HAP-1 (cell line): ENCODE results near the gene METTL9.
"Not testable (repeated sequence)": the region's sequence is repeated elsewhere in the genome, so short reads cannot be mapped to it uniquely, and the experiment has no call there.

Experiments
- DNase-seq, 2 experiments: peaks; one replicate each; pipeline ENCODE4 v3.0.0-alpha.2; 2016 to 2020; ENCODE audit warnings: low spot score in 2 of 2
- H3K27me3 ChIP-seq: fragments of 250-450 bp; sonication (Bioruptor Pico); 2 replicates; pipeline ENCODE4 v1.5.1; 2020; ENCODE audit warnings: low read depth, mild to moderate bottlenecking, moderate library complexity
- H3K36me3 ChIP-seq: fragments of 250-450 bp; sonication (Bioruptor Pico); replicated peaks from 2 replicates; pipeline ENCODE4 v1.5.1; 2020; ENCODE audit warnings: mild to moderate bottlenecking
- H3K4me1 ChIP-seq: fragments of 250-450 bp; sonication (Bioruptor Pico); 2 replicates; pipeline ENCODE4 v1.5.1; 2020; ENCODE audit warnings: mild to moderate bottlenecking
- H3K4me3 ChIP-seq: fragments of 250-450 bp; sonication (Bioruptor Pico); 2 replicates; pipeline ENCODE4 v1.5.1; 2020; ENCODE audit warnings: mild to moderate bottlenecking, moderate library complexity
- H3K9me3 ChIP-seq: fragments of 250-450 bp; sonication (Bioruptor Pico); 2 replicates; pipeline ENCODE4 v1.5.1; 2020; ENCODE audit warnings: mild to moderate bottlenecking, moderate library complexity
- in situ Hi-C: fragments of 300-500 bp; cut with MboI; formaldehyde crosslinking; loops from 3 replicates; pipeline ENCODE4 v1.14.3; 2020; ENCODE audit warnings: low sequenced_read_pairs, inconsistent platforms, mixed read lengths

The METTL9 gene

DNA sequence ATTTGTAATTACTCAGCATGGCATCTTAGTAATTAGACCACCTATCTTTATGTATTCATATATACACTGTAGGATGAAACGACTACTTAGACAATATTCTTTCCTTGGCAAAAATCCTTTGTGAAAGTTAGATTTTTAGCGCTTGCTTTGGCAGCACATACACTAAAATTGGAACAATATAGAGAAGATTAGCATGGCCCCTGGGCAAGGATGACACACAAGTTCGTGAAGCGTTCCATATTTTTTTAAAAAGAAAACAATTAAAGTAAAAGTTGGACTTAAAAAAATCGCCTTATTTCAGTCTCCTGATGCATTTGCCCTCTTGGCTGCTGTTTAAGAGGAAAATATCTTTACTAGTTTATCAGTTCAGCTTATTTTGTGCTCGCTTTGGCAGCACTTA is 42.5 kb downstream of the METTL9 start:
- H3K36me3 ChIP-seq: no peaks in the 10 kb centered on the region
- in situ Hi-C loops: no loop called here
- H3K4me1 ChIP-seq: peaks cover 7% of the 10 kb centered on the region
- H3K4me3 ChIP-seq: no peak overlapping the region
- DNase-seq: no peak
- no peaks in the 10 kb centered on the region for H3K27me3 ChIP-seq
- H3K9me3 ChIP-seq: no peaks in the 10 kb centered on the region

DNA sequence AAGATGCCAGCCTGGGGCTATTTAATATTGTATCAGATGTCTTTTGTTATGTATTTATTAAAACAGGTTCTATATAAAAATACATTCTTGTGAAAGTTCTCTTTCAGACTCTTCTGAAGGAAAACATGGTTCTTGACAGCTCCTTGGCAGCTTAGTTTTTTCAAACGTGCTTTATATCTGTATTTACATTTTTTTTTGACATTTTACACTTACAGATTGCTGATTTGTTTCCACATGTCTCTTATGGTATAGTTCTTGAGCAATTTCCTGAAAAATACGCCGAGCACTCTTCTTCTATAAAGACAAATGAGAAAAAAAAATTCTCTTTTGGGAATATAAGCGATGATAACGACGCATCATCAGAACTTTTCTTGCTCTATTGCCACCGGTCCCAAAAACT is 43.5 kb downstream of the METTL9 start:
- Histone ChIP-seq H3K36me3 (no peaks in the 10 kb centered on the region), H3K4me1 (peaks cover 7% of the 10 kb centered on the region), H3K9me3 (no peaks in the 10 kb centered on the region), H3K4me3 (no peak overlapping the region), H3K27me3 (no peaks in the 10 kb centered on the region)
- in situ Hi-C loops: no loop called here
- no peak for DNase-seq

DNA sequence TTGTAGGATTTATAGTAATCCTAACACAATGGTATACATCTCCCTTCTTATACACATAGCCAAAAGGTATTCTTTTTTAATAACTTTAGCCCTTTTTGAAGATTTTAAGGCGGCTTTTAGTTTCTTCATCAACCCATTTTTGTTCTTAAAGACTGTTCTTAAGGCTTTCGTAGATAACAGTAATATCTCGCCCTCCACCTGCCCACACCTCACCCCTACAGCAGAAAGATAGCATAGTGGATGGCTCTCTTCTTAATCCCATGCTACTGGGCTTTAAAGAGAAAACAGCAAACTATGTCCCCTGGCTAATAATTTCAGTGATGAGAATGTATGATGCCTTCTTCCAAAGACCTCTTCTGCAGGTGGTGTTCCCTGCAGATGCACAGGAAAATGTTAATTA is 44.4 kb downstream of the METTL9 start:
- DNase-seq: no peak
- Histone ChIP-seq H3K36me3 (no peaks in the 10 kb centered on the region), H3K4me1 (peaks cover 7% of the 10 kb centered on the region), H3K27me3 (no peaks in the 10 kb centered on the region), H3K9me3 (no peaks in the 10 kb centered on the region), H3K4me3 (no peak overlapping the region)
- in situ Hi-C loops: no loop called here

DNA sequence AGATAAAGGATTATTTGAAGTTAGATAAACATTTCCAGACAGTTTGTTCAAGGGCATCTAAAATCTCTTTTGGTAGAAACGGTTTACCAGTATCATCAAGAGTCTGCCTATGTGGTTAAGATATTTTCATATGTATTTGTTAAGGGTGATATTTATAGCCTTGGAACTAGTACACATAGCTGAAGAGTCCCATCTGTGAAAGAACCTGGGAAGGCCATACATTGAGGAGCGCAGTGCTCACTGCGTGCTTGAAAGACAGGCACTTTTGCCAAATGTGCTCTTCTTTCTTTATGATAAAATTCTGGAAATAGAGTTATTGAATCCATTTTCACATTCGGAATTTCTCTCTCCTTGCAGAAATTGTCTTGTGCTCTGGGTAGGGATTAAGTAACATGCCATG is 45.3 kb downstream of the METTL9 start:
- Histone ChIP-seq H3K36me3 (no peaks in the 10 kb centered on the region), H3K27me3 (no peaks in the 10 kb centered on the region), H3K9me3 (no peaks in the 10 kb centered on the region), H3K4me3 (no peak overlapping the region), H3K4me1 (peaks cover 7% of the 10 kb centered on the region)
- DNase-seq: no peak
- in situ Hi-C loops: no loop called here

DNA sequence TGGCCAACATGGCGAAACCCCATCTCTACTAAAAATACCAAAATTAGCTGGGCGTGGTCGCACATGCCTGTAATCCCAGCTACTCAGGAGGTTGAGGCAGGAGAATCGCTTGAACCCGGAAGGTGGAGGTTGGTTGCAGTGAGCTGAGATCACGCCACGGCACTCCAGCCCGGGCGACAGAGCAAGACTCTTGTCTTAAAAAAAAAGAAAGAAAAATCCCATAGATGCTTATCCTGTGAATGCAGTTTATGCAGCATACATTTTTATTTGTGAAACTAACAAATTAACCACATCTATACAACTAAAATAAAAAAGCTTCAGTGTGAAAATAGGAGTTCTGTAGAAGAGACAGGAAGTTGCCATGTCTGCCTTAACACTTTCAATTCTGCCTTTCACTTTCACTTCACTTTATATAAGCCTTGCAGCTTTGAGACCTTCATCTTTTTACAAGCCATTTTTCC is 45.9 kb downstream of the METTL9 start:
- no peak for DNase-seq
- H3K36me3 ChIP-seq: no peaks in the 10 kb centered on the region
- H3K4me3 ChIP-seq: no peak overlapping the region
- in situ Hi-C loops: no loop called here
- H3K4me1 ChIP-seq: peaks cover 7% of the 10 kb centered on the region
- H3K9me3 ChIP-seq: no peaks in the 10 kb centered on the region
- H3K27me3 ChIP-seq: no peaks in the 10 kb centered on the region

DNA sequence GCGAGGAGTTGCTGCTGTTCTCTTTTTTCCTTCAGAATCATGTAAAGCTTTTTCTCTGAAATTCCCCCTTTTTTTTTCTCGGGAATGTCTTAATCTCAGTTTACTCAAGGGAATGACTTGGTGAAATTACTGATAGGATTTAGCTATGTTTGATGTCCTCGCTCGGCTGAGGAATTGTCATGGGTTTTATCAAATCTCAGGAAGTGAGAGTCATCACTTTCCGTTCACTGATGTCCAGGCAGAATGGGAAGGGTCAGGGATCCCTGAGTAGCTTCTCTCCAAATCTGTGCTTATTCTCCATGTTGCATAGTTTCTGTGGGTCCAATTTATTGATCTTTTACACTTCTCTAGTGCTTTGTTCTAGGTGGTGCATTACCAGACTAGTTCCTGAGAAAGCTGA is 46.7 kb downstream of the METTL9 start:
- H3K27me3 ChIP-seq: no peaks in the 10 kb centered on the region
- H3K4me3 ChIP-seq: no peak overlapping the region
- H3K9me3 ChIP-seq: no peaks in the 10 kb centered on the region
- H3K4me1 ChIP-seq: peaks cover 7% of the 10 kb centered on the region
- in situ Hi-C loops: no loop called here
- no peaks in the 10 kb centered on the region for H3K36me3 ChIP-seq
- no peak for DNase-seq

DNA sequence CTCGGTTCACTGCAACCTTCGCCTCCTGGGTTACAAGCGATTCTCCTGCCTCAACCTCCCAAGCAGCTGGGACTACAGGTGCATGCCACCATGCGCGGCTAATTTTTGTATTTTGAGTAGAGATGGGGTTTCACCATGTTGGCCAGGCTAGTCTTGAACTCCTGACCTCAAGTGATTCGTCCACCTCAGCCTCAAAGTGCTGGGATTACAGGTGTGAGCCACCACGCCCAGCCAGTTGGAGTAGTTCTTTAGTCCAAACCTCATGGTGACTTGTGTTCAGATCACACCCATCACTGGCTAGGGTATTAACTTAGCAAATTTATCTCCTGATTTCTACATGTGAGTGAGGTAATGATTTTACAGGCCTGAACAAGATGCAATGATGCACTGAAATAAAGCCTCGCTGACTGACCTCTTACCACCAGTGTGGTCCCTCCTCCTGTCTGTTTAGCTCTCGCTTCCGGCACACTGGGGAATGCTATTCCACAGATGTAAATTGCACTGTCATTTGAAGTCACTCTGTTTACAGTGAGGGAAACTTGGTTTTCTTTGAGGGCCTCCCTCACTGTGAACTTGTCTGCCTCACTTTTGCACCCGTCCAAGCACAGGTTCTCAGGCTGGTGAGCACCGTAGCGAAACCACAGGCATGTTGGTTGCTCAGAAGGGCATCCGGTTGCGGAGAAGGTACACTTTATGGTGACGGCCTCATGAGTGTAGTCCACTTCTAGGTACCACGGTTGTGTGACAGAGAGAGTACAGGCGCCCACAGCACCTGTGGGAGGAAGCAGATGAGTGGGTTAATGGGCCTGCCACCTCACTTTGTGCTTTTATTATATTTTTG is 47.6 kb downstream of the METTL9 start:
- Histone ChIP-seq H3K4me1 (peaks cover 7% of the 10 kb centered on the region), H3K4me3 (no peak overlapping the region), H3K9me3 (no peaks in the 10 kb centered on the region), H3K27me3 (no peaks in the 10 kb centered on the region), H3K36me3 (no peaks in the 10 kb centered on the region)
- in situ Hi-C loops: no loop called here
- DNase-seq: no peak

DNA sequence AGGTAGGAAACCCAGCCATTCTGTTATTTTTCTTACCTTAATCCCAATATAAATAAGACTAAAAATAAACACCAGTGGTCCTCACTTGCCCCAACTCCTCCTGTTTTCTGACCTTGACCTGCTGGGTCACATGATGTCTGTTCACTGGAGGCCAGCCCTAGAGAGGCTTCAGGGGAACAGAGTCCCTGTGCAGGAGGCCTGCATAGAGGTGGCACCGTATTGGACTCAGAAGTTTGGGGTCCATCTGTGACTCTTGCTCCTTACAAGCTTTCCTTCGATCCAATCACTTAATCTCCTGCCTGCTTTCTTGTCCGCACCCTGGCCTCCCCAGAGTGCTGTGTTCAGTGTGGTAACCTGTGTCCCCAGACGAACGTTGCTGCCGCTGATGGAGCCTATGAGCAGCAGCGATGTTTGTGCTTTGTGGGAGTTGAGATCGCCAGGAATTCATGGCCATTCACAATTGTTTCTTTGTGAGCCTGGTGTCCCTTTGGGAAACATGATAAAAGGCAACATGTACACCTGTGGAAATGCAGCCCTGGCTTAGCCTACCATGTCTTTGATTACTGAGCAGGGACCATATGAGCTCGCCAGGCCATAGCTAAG is 48.3 kb downstream of the METTL9 start:
- no peaks in the 10 kb centered on the region for H3K36me3 ChIP-seq
- no peak for DNase-seq
- no peaks in the 10 kb centered on the region for H3K9me3 ChIP-seq
- in situ Hi-C loops: no loop called here
- peaks cover 6% of the 10 kb centered on the region for H3K4me1 ChIP-seq
- H3K4me3 ChIP-seq: no peak overlapping the region
- H3K27me3 ChIP-seq: no peaks in the 10 kb centered on the region

DNA sequence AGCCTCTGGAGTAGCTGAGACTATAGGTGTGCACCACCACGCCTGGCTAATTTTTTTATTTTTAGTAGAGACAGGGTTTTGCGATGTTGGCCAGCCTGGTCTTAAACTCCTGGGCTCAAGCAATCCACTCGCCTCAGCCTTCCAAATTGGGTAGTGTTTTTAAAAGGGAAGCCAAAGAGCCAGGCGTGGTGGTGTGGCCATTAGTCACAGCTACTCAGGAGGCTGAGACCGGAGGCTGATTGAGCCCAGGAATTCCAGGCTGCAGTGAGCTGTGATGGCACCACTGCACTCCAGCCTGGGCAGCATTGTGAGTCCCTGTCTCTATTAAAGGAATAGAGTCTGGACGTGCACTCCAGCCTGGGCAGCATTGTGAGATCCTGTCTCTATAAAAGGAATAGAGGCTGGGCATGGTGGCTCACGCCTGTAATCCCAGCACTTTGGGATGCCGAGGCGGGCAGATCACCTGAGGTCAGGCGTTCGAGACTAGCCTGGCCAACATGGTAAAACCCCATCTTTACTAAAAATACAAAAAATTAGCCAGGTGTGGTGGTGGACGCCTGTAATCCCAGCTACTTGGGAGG is 50.5 kb downstream of the METTL9 start:
- H3K27me3 ChIP-seq, in situ Hi-C loops, DNase-seq, H3K9me3 ChIP-seq, H3K36me3 ChIP-seq, H3K4me3 ChIP-seq, H3K4me1 ChIP-seq: not testable (repeated sequence)

DNA sequence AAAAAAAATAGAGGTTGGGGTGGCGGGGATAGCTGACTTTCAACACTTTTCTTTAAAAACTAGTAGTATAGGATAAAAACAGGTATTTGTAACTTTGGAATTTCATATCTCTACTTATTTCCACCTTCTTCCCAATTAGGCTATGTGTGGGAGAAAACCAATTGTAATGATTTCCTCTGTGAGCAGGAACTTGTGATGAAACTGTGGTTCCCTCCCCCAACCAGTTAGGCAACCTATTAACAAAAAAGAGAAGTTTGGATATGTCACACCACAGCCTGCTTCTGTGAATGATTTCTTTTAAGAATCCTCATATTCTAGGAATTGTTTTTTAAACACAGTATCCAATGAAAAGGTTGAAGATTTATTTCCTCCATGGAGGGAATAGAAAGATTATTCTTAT is 51.1 kb downstream of the METTL9 start:
- Histone ChIP-seq H3K27me3 (no peaks in the 10 kb centered on the region), H3K36me3 (peaks cover 2% of the 10 kb centered on the region; the same call in 1 of the 2 replicates), H3K9me3 (no peaks in the 10 kb centered on the region), H3K4me1 (peaks cover 3% of the 10 kb centered on the region; the same call in 1 of the 2 replicates), H3K4me3 (no peak overlapping the region)
- in situ Hi-C loops: no loop called here
- DNase-seq: no peak

DNA sequence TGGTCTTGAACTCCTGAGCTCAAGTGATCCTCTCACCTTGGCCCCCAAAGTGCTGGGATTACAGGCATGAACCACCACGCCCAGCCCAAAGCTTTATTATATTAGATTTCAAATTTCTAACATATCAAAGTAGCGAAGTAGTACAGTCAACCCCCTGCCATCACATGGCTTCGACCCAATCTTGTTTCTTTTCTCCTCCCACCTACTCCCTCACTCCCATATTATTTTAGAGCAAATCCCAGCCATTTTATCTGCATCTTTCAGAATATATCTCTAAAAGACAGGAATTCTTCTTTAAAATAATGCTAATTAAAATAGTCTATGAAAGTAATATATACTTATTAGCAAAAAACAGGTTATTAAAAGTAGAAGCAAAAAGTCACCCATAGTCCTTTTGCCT is 52.1 kb downstream of the METTL9 start:
- Histone ChIP-seq H3K36me3 (peaks cover 4% of the 10 kb centered on the region; the same call in 1 of the 2 replicates), H3K27me3 (no peaks in the 10 kb centered on the region), H3K4me3 (no peak overlapping the region), H3K4me1 (no peaks in the 10 kb centered on the region), H3K9me3 (no peaks in the 10 kb centered on the region)
- DNase-seq: no peak
- in situ Hi-C loops: no loop called here

DNA sequence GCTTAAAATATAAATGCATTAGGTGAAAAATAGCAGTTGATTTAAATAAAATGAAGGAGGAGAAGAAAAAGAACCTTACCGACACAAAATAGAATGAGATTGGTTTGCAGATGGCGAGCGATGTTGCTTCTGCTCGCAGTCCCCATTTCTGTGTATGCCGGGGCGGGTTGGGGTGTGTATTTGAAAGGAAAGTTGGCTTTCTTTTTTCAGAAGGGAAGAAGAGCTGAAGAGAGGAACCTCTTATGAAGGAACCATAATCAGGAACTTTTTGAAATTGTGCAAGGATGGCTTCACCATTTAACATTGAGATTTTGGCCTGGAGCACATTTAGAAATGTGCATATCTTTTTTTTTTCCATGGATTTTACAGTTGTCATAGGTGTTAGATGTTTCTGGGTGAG is 53.1 kb downstream of the METTL9 start, which contains the start of gene IGSF6:
Gene IGSF6, minus strand, starts transcription at position 156 of the 400 bp plus-strand sequence. Its CDS starts 10 bp downstream, at position 146.
- H3K27me3 ChIP-seq: no peaks in the 10 kb centered on the region
- H3K9me3 ChIP-seq: no peaks in the 10 kb centered on the region
- H3K36me3 ChIP-seq: peaks cover 7% of the 10 kb centered on the region; the same call in 1 of the 2 replicates
- no peak within 1 kb of the TSS for H3K4me3 ChIP-seq
- in situ Hi-C loops: no loop called here
- DNase-seq: no peak
- no peaks in the 10 kb centered on the region for H3K4me1 ChIP-seq

DNA sequence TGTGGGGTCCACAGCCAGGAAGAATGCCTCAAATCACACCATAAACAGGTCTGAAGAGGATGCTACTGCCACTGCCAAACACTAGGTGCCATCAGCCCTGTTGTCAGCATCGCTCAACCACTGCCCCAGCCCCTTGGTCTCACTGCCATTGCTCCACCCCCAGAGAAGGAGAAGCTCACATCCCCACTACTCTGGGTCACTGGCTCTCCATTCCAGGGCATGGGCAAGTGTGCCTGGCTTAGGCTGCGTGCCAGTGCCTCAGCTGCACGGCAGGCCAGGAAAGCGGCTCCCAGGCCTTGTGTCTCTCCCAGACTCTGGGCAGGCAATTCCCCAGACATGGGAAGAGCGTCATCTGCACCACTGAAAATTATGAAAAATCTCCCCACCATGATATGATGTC is 54.2 kb downstream of the METTL9 start:
- H3K36me3 ChIP-seq: peaks cover 7% of the 10 kb centered on the region; the same call in 1 of the 2 replicates
- no peak overlapping the region for H3K4me3 ChIP-seq
- in situ Hi-C loops: no loop called here
- H3K4me1 ChIP-seq: no peaks in the 10 kb centered on the region
- no peak for DNase-seq
- no peaks in the 10 kb centered on the region for H3K9me3 ChIP-seq
- no peaks in the 10 kb centered on the region for H3K27me3 ChIP-seq

DNA sequence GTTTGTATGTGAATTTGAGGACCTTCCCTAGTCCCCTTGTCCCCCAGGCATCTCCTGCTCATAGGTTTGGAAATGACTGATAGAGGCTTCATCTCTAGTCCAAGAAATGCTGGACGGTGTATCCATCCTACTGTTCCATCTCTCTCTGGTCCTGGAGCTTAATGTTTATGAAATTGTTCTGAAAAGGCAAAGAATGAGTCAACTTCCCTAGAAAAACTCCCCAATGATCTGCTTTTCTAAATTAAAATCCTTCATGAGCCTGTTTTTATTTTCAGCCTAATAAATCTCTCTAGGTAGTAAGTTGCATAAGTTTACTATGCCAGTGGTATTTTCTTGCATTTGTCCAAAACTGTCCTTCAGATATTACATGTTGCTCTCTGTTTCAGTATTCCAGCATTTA is 55.1 kb downstream of the METTL9 start:
- in situ Hi-C loops: no loop called here
- Histone ChIP-seq H3K4me1 (no peaks in the 10 kb centered on the region), H3K36me3 (peaks cover 7% of the 10 kb centered on the region; the same call in 1 of the 2 replicates), H3K4me3 (no peak overlapping the region), H3K27me3 (no peaks in the 10 kb centered on the region), H3K9me3 (no peaks in the 10 kb centered on the region)
- DNase-seq: no peak
